PC-3 (cell line): ENCODE measurements around the gene LEKR1.
"Not testable (repeated sequence)": the region's sequence is repeated elsewhere in the genome, so short reads cannot be mapped to it uniquely, and the experiment has no call there.

ENCODE experiments used
- CTCF ChIP-seq: fragments of 300-600 bp; sonication (generic); conservative IDR thresholded peaks from 2 replicates; pipeline ENCODE4 v1.5.1; 2017; ENCODE audit warnings: antibody characterized with exemption, low read depth, mild to moderate bottlenecking, low read length
- EZH2 ChIP-seq: fragments of 300-600 bp; sonication (generic); IDR thresholded peaks from one replicate; pipeline ENCODE4 v1.6.1; 2017; ENCODE audit warnings: antibody characterized with exemption, mild to moderate bottlenecking, low read length; ENCODE audit not compliant: unreplicated experiment

GRCh38 chr3:156822626-156823260, 3.4 kb upstream of the LEKR1 start:
- TF ChIP-seq CTCF, EZH2: not testable (repeated sequence)
